Islet of Langerhans (tissue), 1 donor: ENCODE data around the gene SAPCD2.
"Not testable (repeated sequence)": the region's sequence is repeated elsewhere in the genome, so short reads cannot be mapped to it uniquely, and the experiment has no call there.

Source experiments
- FAIRE-seq: peaks from one replicate; lab custom pipeline; 2011; peaks lifted over from hg19 to GRCh38; lab: Jason Lieb, UNC

Gene SAPCD2

DNA sequence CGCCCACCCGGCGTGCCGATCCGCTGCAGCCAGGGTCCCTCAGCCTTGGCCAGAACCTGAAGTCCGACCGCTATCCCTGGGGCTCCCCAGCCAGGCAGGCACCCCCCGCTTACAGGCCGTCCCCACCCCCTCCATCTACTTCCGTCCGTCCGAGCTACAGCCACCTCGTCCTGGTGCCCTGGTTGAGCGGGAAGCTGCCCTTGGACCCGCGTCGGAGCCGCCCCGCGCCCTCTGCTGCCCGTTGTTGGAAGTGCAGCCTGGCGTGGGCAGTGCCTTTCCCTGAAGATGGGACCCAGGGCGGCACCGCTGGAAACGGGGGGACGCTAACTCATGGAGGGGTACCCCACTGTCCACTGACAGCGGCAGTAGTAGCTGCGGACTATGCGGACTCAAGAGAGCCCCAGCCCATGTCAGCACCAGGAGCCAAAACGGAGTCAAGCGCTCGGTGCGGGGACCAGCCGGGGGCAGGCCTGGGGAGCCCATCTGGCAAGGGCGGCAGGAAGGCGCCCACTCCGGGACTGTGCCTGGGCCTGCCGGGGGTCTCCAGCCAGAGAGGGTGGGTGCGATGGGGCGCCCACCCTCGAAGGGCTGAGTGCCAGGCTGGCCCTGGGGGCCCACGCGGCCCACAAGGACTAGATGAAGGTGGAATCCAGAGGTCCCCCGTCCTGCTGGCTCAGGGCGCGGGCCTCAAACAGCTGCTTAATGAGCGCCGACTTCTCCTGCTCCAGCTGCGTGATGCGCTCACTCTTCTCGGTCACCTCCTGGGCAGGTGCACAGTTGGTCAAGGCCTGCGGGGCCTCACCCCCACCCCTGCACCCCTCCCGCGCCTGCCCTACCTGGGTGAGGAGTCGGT is 6.1 kb downstream of the SAPCD2 start:
- no peak for FAIRE-seq

GRCh38 chr9:137063311-137064026 is 6.9 kb downstream of the SAPCD2 start:
- no peak for FAIRE-seq

DNA sequence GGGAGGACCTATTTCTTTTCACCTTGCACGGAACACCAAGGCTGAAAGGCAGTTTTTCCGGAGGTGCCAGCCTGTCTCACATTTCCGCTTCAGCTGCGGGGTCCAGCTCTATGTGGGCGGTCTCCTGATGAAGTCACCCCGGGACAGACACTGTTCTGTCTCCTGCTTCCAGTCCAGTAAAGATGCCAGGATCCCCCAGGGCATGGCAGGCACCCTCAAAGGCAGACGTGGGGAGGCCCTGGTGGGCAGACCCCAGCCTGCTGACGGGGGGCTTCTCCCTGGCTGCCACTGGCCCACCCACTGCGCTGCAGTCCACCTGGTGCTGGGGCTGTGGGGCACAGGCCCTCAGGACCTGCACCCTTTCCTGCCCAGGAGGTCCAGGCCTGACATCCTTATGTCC is 7.6 kb downstream of the SAPCD2 start:
- FAIRE-seq: not testable (repeated sequence)

- FAIRE-seq: no peak
Observed at GRCh38 chr9:137062384-137062783, 8.0 kb downstream of the SAPCD2 start.

GRCh38 chr9:137058521-137059234 is 11.7 kb downstream of the SAPCD2 start:
- FAIRE-seq: no peak

GRCh38 chr9:137057545-137057944 is 12.8 kb downstream of the SAPCD2 start:
- no peak for FAIRE-seq

DNA sequence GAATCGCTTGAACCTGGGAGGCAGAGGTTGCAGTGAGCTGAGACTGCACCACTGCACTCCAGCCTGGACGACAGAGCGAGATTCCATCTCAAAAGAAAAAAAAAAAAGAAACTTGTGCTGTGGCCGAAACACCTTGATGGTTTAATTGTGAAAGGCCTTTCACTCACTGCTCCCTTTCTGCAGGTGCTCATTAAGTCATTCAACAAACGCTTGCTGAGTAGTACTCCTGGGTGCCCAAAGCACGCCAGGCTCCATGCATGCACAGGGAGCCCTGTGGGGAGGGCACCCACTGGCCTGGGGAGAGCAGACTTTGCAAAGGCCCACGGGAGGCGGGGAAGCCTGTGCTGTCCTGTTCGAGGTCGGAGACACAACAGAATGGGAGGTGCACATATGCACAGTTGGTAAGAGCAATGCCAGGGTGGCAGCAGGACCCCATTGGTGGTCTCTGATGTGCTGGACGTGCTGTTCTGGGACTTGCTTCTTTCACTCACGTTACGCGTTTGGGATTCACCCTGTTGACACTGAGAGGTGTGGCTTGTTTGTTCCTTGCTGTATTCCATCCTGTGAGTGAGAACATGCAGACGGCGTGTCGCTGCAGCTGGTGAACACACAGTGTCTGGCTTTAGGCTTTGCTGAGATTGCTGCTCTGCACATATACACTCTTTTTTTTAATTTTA is 13.5 kb downstream of the SAPCD2 start:
- FAIRE-seq: no peak

GRCh38 chr9:137055385-137056364 is 14.7 kb downstream of the SAPCD2 start:
- no peak for FAIRE-seq

DNA sequence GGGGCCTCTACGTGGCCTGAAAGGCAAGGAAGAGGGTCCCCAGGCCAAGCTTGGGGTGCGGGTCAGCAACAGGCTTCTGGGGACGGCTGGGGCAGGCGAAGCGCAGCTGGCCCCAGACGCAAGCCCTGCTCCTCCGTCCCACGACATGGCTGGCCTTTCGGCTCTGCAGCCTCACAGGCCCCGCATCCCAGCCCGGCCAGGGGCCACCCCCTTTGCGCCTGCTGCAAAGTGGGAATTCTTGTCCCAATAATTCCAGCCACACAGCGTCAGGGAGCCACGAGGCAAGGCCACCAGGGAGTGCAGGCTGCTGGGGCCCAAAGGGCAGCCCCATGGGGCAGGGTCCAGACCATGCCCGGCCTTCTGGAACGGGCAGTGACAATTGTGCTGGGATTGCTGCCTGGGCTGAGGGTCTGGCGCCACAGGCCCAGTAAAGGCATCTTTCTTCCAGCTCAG is 15.4 kb downstream of the SAPCD2 start:
- FAIRE-seq: no peak

- no peak for FAIRE-seq
Observed at GRCh38 chr9:137053944-137054931, 16.1 kb downstream of the SAPCD2 start, which contains the start of gene ENTPD2. Gene ENTPD2 (minus strand): TSS chr9:137054061. CDS start chr9:137053997, 64 bp downstream.

DNA sequence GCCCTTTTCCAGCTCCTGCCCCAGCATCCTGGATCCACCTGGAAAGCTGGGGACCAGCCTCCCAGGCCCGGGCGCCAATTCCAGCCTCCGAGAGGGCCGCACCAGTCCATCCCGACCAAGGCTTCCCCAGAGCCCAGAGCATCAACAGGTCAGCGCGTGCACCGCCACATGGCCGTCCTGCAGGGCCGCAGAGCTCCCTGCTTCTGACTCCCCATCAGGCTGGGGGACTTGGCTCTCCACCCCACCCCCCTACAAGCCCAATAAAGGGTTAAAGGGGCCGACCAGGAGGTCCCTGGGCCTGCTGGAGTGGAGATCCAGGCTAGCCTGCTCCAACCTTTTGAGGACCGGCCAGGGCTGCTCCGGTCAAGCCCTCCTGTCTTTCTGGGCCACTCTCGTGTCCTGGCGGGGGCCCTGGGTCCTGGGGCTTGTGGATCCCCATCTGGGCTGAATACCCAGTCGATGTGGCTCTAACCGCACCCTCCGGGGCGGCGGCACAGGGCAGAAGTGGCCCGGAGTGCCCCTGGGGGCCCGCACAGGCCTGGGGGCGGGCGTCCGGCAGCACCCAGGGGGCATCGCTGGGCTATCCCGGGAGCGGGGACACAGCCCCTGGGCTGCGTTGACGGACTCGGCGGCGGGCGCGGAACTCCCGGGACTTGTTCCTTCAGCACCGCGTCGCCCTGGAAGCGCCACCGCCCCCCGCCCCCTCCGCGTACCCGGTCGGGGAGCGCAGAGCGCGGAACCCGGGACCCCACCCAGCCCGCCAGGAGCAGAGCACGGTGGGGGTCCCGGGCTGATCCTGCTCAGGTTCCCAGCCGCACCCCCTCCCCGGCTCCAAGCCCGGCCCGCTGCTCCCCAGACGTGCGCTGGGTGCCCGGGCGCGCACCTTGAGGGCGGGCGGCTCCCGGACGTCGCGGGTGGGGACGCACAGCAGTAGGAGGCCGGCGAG is 17.1 kb downstream of the SAPCD2 start:
- FAIRE-seq: no peak

GRCh38 chr9:137052293-137052692 is 18.1 kb downstream of the SAPCD2 start:
- FAIRE-seq: no peak

DNA sequence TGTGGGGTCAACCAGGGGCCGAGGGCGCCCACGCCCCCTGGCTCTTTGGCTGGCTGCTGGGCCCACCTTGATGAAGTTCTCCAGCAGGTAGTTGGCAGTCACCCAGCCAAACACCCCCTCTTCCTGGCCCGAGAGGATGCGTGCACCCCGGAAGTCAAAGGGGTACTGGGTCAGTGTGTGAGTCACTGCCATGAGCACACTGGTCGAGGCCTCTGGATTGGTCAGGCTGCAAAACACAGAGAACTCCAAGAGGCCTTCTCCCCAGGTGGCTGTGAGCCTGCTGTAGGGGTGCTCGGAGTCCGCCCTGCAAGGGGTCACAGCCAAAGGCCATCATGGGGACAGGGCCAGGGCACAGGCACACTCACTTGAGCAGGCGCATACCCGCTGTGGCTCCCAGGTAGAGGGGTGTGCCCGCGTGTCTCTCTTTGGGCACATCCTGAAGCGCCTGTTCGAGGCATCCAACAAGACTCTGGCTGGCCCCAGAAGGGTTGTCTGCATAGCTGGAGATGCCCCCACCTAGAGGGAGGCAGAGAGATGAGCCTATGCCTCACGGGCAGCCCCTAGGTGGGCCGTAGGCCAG is 19.1 kb downstream of the SAPCD2 start:
- FAIRE-seq: no peak

GRCh38 chr9:137050570-137050969 is 19.8 kb downstream of the SAPCD2 start:
- no peak for FAIRE-seq

DNA sequence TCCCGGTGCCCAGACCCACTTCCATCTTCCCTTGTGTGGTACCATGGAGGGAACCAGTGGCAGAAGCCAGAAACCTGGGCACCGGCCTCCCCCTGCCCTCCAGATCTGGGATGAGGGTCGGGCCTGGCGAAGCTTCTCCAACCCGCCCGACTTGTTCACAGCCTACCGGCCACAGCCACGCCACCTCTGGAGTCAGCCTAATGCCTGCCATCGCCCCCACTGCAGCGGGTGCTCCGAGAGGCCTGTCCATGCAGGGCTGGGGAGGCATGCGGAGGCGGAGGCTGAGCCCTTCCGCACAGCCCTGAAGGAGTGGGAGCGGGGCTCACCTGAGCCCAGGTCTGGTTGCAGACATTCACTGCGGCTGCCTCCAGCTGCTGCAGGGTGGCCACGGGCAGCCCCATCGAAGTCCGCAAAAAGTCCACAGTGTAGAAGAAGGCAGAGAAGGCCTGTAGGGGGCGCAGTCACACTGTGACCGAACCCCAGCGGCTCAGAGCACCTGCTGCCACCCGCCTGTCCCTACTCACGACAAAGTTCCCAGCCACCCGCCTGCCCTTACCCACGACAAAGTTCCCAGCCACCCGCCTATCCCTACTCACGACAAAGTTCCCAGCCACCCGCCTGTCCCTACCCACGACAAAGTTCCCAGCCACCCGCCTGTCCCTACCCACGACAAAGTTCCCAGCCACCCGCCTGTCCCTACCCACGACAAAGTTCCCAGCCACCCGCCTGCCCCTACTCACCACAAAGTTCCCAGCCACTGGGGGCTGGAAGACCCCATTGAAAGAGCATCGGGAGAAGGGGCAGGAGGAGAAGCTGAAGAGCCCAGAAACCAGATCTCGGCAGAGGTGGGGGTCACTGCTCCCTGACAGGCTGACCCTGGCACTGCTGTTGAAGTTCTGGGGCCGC is 20.6 kb downstream of the SAPCD2 start:
- no peak for FAIRE-seq

- FAIRE-seq: no peak
Observed at GRCh38 chr9:137048655-137049543, 21.5 kb downstream of the SAPCD2 start.
